Neural cell (in vitro differentiated cells): ENCODE results near the gene RCAN1.

Experiments used
- EP300 ChIP-seq: fragments of 450-650 bp; conservative IDR thresholded peaks from 2 replicates; pipeline ENCODE4 v1.6.1; 2014; ENCODE audit warnings: antibody characterized with exemption, mild to moderate bottlenecking, moderate library complexity; ENCODE audit not compliant: poor library complexity, severe bottlenecking
- TF ChIP-seq, protein P1 (sequence below): fragments of 450-650 bp; IDR thresholded peaks from 2 replicates; pipeline ENCODE4 v1.5.1; 2014; ENCODE audit warnings: antibody characterized with exemption, mild to moderate bottlenecking, moderate library complexity; ENCODE audit not compliant: poor library complexity, severe bottlenecking

- TF ChIP-seq, protein P1, sequence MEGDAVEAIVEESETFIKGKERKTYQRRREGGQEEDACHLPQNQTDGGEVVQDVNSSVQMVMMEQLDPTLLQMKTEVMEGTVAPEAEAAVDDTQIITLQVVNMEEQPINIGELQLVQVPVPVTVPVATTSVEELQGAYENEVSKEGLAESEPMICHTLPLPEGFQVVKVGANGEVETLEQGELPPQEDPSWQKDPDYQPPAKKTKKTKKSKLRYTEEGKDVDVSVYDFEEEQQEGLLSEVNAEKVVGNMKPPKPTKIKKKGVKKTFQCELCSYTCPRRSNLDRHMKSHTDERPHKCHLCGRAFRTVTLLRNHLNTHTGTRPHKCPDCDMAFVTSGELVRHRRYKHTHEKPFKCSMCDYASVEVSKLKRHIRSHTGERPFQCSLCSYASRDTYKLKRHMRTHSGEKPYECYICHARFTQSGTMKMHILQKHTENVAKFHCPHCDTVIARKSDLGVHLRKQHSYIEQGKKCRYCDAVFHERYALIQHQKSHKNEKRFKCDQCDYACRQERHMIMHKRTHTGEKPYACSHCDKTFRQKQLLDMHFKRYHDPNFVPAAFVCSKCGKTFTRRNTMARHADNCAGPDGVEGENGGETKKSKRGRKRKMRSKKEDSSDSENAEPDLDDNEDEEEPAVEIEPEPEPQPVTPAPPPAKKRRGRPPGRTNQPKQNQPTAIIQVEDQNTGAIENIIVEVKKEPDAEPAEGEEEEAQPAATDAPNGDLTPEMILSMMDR, result no peak
- no peak for TF ChIP-seq EP300
These were observed 36.0 kb upstream of the RCAN1 start for GRCh38 chr21:34650861-34651431.
